ENCODE data around the gene C1QTNF8. TPM values are rescaled to one million over a fixed set of nuclear protein-coding genes. Genes with fewer than 3 reads are reported as not detected.

The C1QTNF8 gene
- total and polyA plus RNA-seq, 2 of the 13 experiments (the other 11 are each of a cell fraction or from before 2014, with no cell fraction given): 0.09 TPM; not detected in 1

DNA sequence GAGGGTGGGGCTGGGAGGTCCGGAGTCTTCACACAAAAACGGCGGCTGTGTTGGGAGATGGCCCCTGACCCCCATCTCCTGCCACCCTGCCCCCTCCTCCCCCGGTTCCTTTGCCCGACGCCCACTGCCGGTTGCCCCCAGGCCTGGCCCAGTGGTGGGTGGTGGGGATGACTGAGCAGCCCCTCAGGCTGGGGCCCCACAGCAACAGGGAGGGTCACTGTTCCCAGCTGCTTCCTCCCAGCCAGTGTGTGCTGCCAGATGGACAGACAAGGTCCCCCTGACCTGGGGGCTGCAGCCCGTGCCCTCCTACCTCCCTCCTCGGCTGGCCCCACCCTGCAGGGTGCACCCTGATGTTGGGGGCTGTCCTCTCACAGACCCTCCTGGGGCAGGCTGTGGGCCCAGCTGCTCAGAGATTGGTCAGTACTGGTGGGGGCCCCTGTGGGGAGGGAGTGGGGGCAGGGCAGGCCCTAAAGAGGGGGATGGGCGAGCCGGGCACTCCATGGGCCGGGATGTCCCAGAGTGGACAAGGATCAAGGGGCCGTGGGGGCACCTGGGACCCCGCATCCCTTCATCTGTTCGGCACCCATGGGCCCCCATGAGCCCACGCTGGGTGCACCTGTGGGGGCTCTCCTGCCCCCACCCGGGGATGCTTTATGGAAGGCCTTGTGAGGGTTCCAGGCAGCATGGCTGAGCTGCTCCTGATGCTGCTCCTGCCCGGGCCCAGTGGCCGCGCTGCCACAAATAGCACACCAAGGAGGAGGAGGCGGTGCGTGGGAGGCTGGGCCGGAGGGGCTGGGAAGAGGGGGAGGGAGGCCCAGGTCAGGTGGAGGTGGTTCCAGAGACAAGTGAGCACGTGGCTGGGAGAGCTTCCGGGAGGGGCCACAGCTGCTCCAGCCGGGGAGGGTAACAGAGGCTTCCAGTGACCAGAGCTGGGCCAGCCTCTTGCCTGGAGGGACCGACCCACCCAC, 5.1 kb downstream of the C1QTNF8 start (continued):
- no peak for TF ChIP-seq ATF7 (IDR thresholded peaks at IDR 0.05)
- no peak for TF ChIP-seq ATF7 (CRISPR knock-in tag; IDR thresholded peaks at IDR 0.05)
- no peak for TF ChIP-seq EP300 (IDR thresholded peaks at IDR 0.05; ENCODE audit: low read depth in 2 of 2, low read length in 2 of 2)
- TF ChIP-seq EP300 (CRISPR knock-in tag; IDR thresholded peaks at IDR 0.05; ENCODE audit: borderline replicate concordance): peak; percentile 7; the same call in 1 of the 2 replicates
- TF ChIP-seq ZNF558 (CRISPR knock-in tag; IDR thresholded peaks at IDR 0.05; ENCODE audit: borderline replicate concordance): no peak
- TF ChIP-seq, protein P1, sequence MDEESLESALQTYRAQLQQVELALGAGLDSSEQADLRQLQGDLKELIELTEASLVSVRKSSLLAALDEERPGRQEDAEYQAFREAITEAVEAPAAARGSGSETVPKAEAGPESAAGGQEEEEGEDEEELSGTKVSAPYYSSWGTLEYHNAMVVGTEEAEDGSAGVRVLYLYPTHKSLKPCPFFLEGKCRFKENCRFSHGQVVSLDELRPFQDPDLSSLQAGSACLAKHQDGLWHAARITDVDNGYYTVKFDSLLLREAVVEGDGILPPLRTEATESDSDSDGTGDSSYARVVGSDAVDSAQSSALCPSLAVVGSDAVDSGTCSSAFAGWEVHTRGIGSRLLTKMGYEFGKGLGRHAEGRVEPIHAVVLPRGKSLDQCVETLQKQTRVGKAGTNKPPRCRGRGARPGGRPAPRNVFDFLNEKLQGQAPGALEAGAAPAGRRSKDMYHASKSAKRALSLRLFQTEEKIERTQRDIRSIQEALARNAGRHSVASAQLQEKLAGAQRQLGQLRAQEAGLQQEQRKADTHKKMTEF (CRISPR knock-in tag; IDR thresholded peaks at IDR 0.05): peak; percentile 38
- no peak for TF ChIP-seq ARHGAP35 (CRISPR knock-in tag; IDR thresholded peaks at IDR 0.05; ENCODE audit: borderline replicate concordance)
- TF ChIP-seq ZFP90 (CRISPR knock-in tag; IDR thresholded peaks at IDR 0.05; ENCODE audit: borderline replicate concordance): no peak
- 0 out of 4 replicates have a peak, but pooled peaks of 1 of the 2 experiments have one; percentile 9 for TF ChIP-seq POLR2A (IDR thresholded peaks at IDR 0.05; ENCODE audit: insufficient read depth in 1 of 2, low read depth in 2 of 2, low read length in 2 of 2)
- TF ChIP-seq DR1 (CRISPR knock-in tag; IDR thresholded peaks at IDR 0.05): no peak
- TF ChIP-seq E2F1 (CRISPR knock-in tag; IDR thresholded peaks at IDR 0.05): no peak
- TF ChIP-seq ZNF790 (CRISPR knock-in tag; IDR thresholded peaks at IDR 0.05; ENCODE audit: borderline replicate concordance): no peak
- no peak; the same call in 1 of the 2 replicates for TF ChIP-seq NFKB2 (CRISPR knock-in tag; IDR thresholded peaks at IDR 0.05; ENCODE audit: borderline replicate concordance)
- no peak for TF ChIP-seq GZF1 (CRISPR knock-in tag; IDR thresholded peaks at IDR 0.05)
- TF ChIP-seq ZNF235 (CRISPR knock-in tag; IDR thresholded peaks at IDR 0.05; ENCODE audit: borderline replicate concordance): no peak
- TF ChIP-seq ZNF441 (CRISPR knock-in tag; IDR thresholded peaks at IDR 0.05; ENCODE audit: borderline replicate concordance): no peak
- TF ChIP-seq, protein P2, sequence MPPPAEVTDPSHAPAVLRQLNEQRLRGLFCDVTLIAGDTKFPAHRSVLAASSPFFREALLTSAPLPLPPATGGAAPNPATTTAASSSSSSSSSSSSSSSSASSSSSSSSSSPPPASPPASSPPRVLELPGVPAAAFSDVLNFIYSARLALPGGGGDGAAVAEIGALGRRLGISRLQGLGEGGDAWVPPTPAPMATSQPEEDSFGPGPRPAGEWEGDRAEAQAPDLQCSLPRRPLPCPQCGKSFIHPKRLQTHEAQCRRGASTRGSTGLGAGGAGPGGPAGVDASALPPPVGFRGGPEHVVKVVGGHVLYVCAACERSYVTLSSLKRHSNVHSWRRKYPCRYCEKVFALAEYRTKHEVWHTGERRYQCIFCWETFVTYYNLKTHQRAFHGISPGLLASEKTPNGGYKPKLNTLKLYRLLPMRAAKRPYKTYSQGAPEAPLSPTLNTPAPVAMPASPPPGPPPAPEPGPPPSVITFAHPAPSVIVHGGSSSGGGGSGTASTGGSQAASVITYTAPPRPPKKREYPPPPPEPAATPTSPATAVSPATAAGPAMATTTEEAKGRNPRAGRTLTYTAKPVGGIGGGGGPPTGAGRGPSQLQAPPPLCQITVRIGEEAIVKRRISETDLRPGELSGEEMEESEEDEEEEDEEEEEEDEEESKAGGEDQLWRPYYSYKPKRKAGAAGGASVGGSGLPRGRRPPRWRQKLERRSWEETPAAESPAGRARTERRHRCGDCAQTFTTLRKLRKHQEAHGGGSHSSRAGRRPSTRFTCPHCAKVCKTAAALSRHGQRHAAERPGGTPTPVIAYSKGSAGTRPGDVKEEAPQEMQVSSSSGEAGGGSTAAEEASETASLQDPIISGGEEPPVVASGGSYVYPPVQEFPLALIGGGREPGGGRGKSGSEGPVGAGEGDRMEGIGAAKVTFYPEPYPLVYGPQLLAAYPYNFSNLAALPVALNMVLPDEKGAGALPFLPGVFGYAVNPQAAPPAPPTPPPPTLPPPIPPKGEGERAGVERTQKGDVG (CRISPR knock-in tag; IDR thresholded peaks at IDR 0.05; ENCODE audit: borderline replicate concordance): no peak
- no peak for TF ChIP-seq ATF1 (CRISPR knock-in tag; IDR thresholded peaks at IDR 0.05)
- no peak for TF ChIP-seq ZNF432 (CRISPR knock-in tag; IDR thresholded peaks at IDR 0.05; ENCODE audit: borderline replicate concordance)
- TF ChIP-seq ZNF770 (CRISPR knock-in tag; IDR thresholded peaks at IDR 0.05): peak; percentile 78; the same call in 1 of the 2 replicates
